Glutamatergic neuron (in vitro differentiated cells): Measurements from ENCODE around the gene CHI3L2. TPM values are rescaled to one million over a fixed set of nuclear protein-coding genes. Genes with fewer than 3 reads are reported as not detected.

Experiments used
- DNase-seq: peaks from one replicate; pipeline ENCODE4 v3.0.0; 2022
- H3K27ac Mint-ChIP-seq: one replicate; pipeline ENCODE4 v1.8.0; 2020; ENCODE audit warnings: mild to moderate bottlenecking, mixed read lengths, inconsistent platforms; ENCODE audit not compliant: unreplicated experiment
- H3K27me3 Mint-ChIP-seq: one replicate; pipeline ENCODE4 v1.8.0; 2020; ENCODE audit warnings: mild to moderate bottlenecking, moderate library complexity, mixed read lengths, inconsistent platforms; ENCODE audit not compliant: unreplicated experiment
- H3K36me3 Mint-ChIP-seq: one replicate; pipeline ENCODE4 v1.8.0; 2020; ENCODE audit warnings: mild to moderate bottlenecking, mixed read lengths, inconsistent platforms; ENCODE audit not compliant: unreplicated experiment
- H3K4me1 Mint-ChIP-seq: one replicate; pipeline ENCODE4 v1.8.0; 2020; ENCODE audit warnings: mild to moderate bottlenecking, low read depth, mixed read lengths, inconsistent platforms; ENCODE audit not compliant: unreplicated experiment
- H3K4me3 Mint-ChIP-seq: one replicate; pipeline ENCODE4 v1.8.0; 2020; ENCODE audit warnings: mild to moderate bottlenecking, mixed read lengths, inconsistent platforms; ENCODE audit not compliant: unreplicated experiment
- H3K9me3 Mint-ChIP-seq: one replicate; pipeline ENCODE4 v1.8.0; 2020; ENCODE audit warnings: mild to moderate bottlenecking, moderate library complexity, mixed read lengths, inconsistent platforms; ENCODE audit not compliant: unreplicated experiment
- CTCF ChIP-seq: fragments of 200-600 bp; sonication (generic); IDR thresholded peaks from one replicate; pipeline ENCODE4 v1.5.0; 2021; ENCODE audit not compliant: partially characterized antibody, unreplicated experiment
- total RNA-seq: library from RNA; stranded (reverse); fragmentation: NEBNext Ultra II Directional; extraction: Animal tissue kit (Norgen Biotek cat#: 25700); gene quantifications from one replicate; pipeline ENCODE4 v1.2.1, GENCODE V29; 2021; ENCODE audit not compliant: unreplicated experiment

Gene CHI3L2
- total RNA-seq, 1 donor from 2014 or later, result not detected

GRCh38 chr1:111198836-111199235 is 28.7 kb upstream of the CHI3L2 start:
- Mint-ChIP-seq H3K4me3 (no peak overlapping the region), H3K4me1 (peaks cover 5% of the 10 kb centered on the region), H3K9me3 (peaks cover 3% of the 10 kb centered on the region), H3K27ac (no peak overlapping the region), H3K27me3 (peaks cover 11% of the 10 kb centered on the region), H3K36me3 (no peaks in the 10 kb centered on the region)
- no peak for DNase-seq
- no peak for TF ChIP-seq CTCF

- DNase-seq, result no peak
- Mint-ChIP-seq H3K4me3 (no peak overlapping the region), H3K36me3 (no peaks in the 10 kb centered on the region)
Observed at GRCh38 chr1:111199329-111199728, 28.2 kb upstream of the CHI3L2 start.

GRCh38 chr1:111199881-111200801 is 27.4 kb upstream of the CHI3L2 start, which contains the start of gene DENND2D:
DENND2D (minus strand) TSS chr1:111200646; CDS start chr1:111200459, 187 bp downstream.
- Mint-ChIP-seq H3K4me1 (peaks cover 5% of the 10 kb centered on the region), H3K9me3 (peaks cover 3% of the 10 kb centered on the region), H3K27me3 (peaks cover 14% of the 10 kb centered on the region), H3K27ac (no peak within 1 kb of the TSS), H3K36me3 (no peaks in the 10 kb centered on the region), H3K4me3 (no peak within 1 kb of the TSS)
- no peak for DNase-seq
- no peak for TF ChIP-seq CTCF

More at GRCh38 chr1:111199329-111199728, 28.2 kb upstream of the CHI3L2 start:
- H3K27ac Mint-ChIP-seq, result no peak overlapping the region
- no peak for TF ChIP-seq CTCF
- peaks cover 5% of the 10 kb centered on the region for H3K4me1 Mint-ChIP-seq
- H3K27me3 Mint-ChIP-seq, result peaks cover 11% of the 10 kb centered on the region
- H3K9me3 Mint-ChIP-seq, result peaks cover 3% of the 10 kb centered on the region

GRCh38 chr1:111200802-111201161 is 26.7 kb upstream of the CHI3L2 start:
- Mint-ChIP-seq H3K4me3 (no peak overlapping the region), H3K4me1 (peaks cover 2% of the 10 kb centered on the region), H3K9me3 (peaks cover 3% of the 10 kb centered on the region), H3K36me3 (peaks cover 4% of the 10 kb centered on the region), H3K27me3 (peaks cover 14% of the 10 kb centered on the region), H3K27ac (no peak overlapping the region)
- TF ChIP-seq CTCF, result no peak
- no peak for DNase-seq

GRCh38 chr1:111201275-111202090 is 26.0 kb upstream of the CHI3L2 start:
- Mint-ChIP-seq H3K9me3 (peaks cover 3% of the 10 kb centered on the region), H3K36me3 (peaks cover 4% of the 10 kb centered on the region), H3K4me3 (no peak overlapping the region), H3K4me1 (peaks cover 2% of the 10 kb centered on the region), H3K27ac (no peak overlapping the region), H3K27me3 (peaks cover 12% of the 10 kb centered on the region)
- DNase-seq, result no peak
- TF ChIP-seq CTCF, result no peak
